HUES64 (cell line): ENCODE data around the gene NR6A1.
A peak's percentile ranks its signal among the peaks of the same experiment; 100 is the strongest.

Experiments
- H3K27ac ChIP-seq: 2 replicates; pipeline ENCODE4 v1.7.0; 2013; ENCODE audit warnings: low read depth, low read length, inconsistent platforms
- H3K27me3 ChIP-seq: 2 replicates; pipeline ENCODE4 v1.6.1; 2013; ENCODE audit warnings: mild to moderate bottlenecking, low read length; ENCODE audit not compliant: insufficient read depth
- H3K36me3 ChIP-seq: 2 replicates; pipeline ENCODE4 v1.6.1; 2013; ENCODE audit warnings: mild to moderate bottlenecking, low read length; ENCODE audit not compliant: insufficient read depth
- H3K4me1 ChIP-seq: 2 replicates; pipeline ENCODE4 v1.6.1; 2013; ENCODE audit warnings: mild to moderate bottlenecking, low read length, moderate library complexity; ENCODE audit not compliant: insufficient read depth
- H3K4me3 ChIP-seq: 2 replicates; pipeline ENCODE4 v1.5.1; 2013; ENCODE audit warnings: mild to moderate bottlenecking, low read length, moderate library complexity
- H3K9ac ChIP-seq: 2 replicates; pipeline ENCODE4 v1.6.1; 2013; ENCODE audit warnings: mild to moderate bottlenecking, low read depth, low read length
- H3K9me3 ChIP-seq: 2 replicates; pipeline ENCODE4 v1.6.1; 2013; ENCODE audit warnings: low read depth, low read length; ENCODE audit not compliant: insufficient read depth
- WGBS: fragments of 150-250, 120-280 bp; methylation state at CpG from one replicate; pipeline ENCODE4 v1.1.7; 2013; ENCODE audit warnings: missing lambda C conversion rate; 5-methylcytosine and 5-hydroxymethylcytosine counted together

NR6A1 gene

GRCh38 chr9:124696101-124696500 is 75.0 kb downstream of the NR6A1 start:
- no peak overlapping the region for H3K4me3 ChIP-seq
- no peaks in the 10 kb centered on the region; the same call in 1 of the 2 replicates for H3K36me3 ChIP-seq
- no peak overlapping the region for H3K9ac ChIP-seq
- no peaks in the 10 kb centered on the region for H3K9me3 ChIP-seq
- H3K27me3 ChIP-seq, result no peaks in the 10 kb centered on the region
- 31% methylated on average over 2 of the region's 3 CpGs for whole genome bisulfite sequencing
- H3K27ac ChIP-seq, result peak overlapping the region; percentile 42
- peaks cover 63% of the 10 kb centered on the region for H3K4me1 ChIP-seq

- Histone ChIP-seq H3K4me1 (peaks cover 63% of the 10 kb centered on the region), H3K9ac (no peak overlapping the region), H3K4me3 (no peak overlapping the region), H3K9me3 (no peaks in the 10 kb centered on the region), H3K27ac (peak overlapping the region; percentile 42), H3K27me3 (no peaks in the 10 kb centered on the region), H3K36me3 (no peaks in the 10 kb centered on the region; the same call in 1 of the 2 replicates)
- 74% methylated on average over 14 of the region's 16 CpGs for WGBS
Observed at GRCh38 chr9:124695280-124695890, 75.7 kb downstream of the NR6A1 start.

GRCh38 chr9:124694414-124695279 is 76.5 kb downstream of the NR6A1 start:
- H3K4me1 ChIP-seq, result peaks cover 63% of the 10 kb centered on the region
- H3K9me3 ChIP-seq, result no peaks in the 10 kb centered on the region
- 0 out of 2 replicates have a peak overlapping the region, but pooled peaks have one; percentile 16 for H3K27ac ChIP-seq
- H3K27me3 ChIP-seq, result no peaks in the 10 kb centered on the region
- WGBS, result 62% methylated on average over 3 of the region's 3 CpGs
- H3K4me3 ChIP-seq, result no peak overlapping the region
- no peaks in the 10 kb centered on the region; the same call in 1 of the 2 replicates for H3K36me3 ChIP-seq
- no peak overlapping the region for H3K9ac ChIP-seq

GRCh38 chr9:124693403-124693802 is 77.7 kb downstream of the NR6A1 start:
- H3K27ac ChIP-seq, result no peak overlapping the region
- WGBS, result 72% methylated on average over 3 of the region's 3 CpGs
- H3K9me3 ChIP-seq, result no peaks in the 10 kb centered on the region
- no peaks in the 10 kb centered on the region for H3K27me3 ChIP-seq
- H3K9ac ChIP-seq, result no peak overlapping the region
- H3K4me3 ChIP-seq, result no peak overlapping the region
- peaks cover 4% of the 10 kb centered on the region; the same call in 1 of the 2 replicates for H3K36me3 ChIP-seq
- peaks cover 55% of the 10 kb centered on the region for H3K4me1 ChIP-seq

- 95% methylated on average over 5 of the region's 6 CpGs for WGBS
- Histone ChIP-seq H3K27me3 (no peaks in the 10 kb centered on the region), H3K27ac (no peak overlapping the region), H3K9me3 (no peaks in the 10 kb centered on the region), H3K4me3 (no peak overlapping the region), H3K9ac (no peak overlapping the region), H3K36me3 (peaks cover 18% of the 10 kb centered on the region), H3K4me1 (peaks cover 8% of the 10 kb centered on the region)
Observed at GRCh38 chr9:124688238-124688904, 82.7 kb downstream of the NR6A1 start.

- Histone ChIP-seq H3K27ac (no peak overlapping the region), H3K9ac (no peak overlapping the region), H3K27me3 (no peaks in the 10 kb centered on the region), H3K9me3 (no peaks in the 10 kb centered on the region), H3K4me3 (no peak overlapping the region), H3K4me1 (no peaks in the 10 kb centered on the region), H3K36me3 (peaks cover 18% of the 10 kb centered on the region)
- 95% methylated on average over 2 of the region's 2 CpGs for WGBS
Observed at GRCh38 chr9:124686918-124687317, 84.2 kb downstream of the NR6A1 start.

- Histone ChIP-seq H3K27me3 (no peaks in the 10 kb centered on the region), H3K27ac (no peak overlapping the region), H3K9ac (no peak overlapping the region), H3K4me3 (no peak overlapping the region), H3K9me3 (no peaks in the 10 kb centered on the region), H3K36me3 (peaks cover 20% of the 10 kb centered on the region), H3K4me1 (no peaks in the 10 kb centered on the region)
- WGBS, result 92% methylated on average over 5 of the region's 5 CpGs
Observed at GRCh38 chr9:124685217-124685616, 85.9 kb downstream of the NR6A1 start.

GRCh38 chr9:124684169-124684568 is 86.9 kb downstream of the NR6A1 start:
- no peak overlapping the region for H3K9ac ChIP-seq
- no peaks in the 10 kb centered on the region for H3K9me3 ChIP-seq
- no peaks in the 10 kb centered on the region for H3K27me3 ChIP-seq
- H3K27ac ChIP-seq, result no peak overlapping the region
- H3K4me1 ChIP-seq, result no peaks in the 10 kb centered on the region
- WGBS, result 97% methylated on average over 1 of the region's 1 CpG
- no peak overlapping the region for H3K4me3 ChIP-seq
- peaks cover 23% of the 10 kb centered on the region for H3K36me3 ChIP-seq

GRCh38 chr9:124683043-124683442 is 88.1 kb downstream of the NR6A1 start:
- WGBS, result 90% methylated on average over 3 of the region's 3 CpGs
- H3K27ac ChIP-seq, result no peak overlapping the region
- H3K4me1 ChIP-seq, result peaks cover 6% of the 10 kb centered on the region; the same call in 1 of the 2 replicates
- no peak overlapping the region for H3K9ac ChIP-seq
- H3K36me3 ChIP-seq, result peaks cover 17% of the 10 kb centered on the region
- H3K9me3 ChIP-seq, result no peaks in the 10 kb centered on the region
- H3K4me3 ChIP-seq, result no peak overlapping the region
- no peaks in the 10 kb centered on the region for H3K27me3 ChIP-seq

- H3K27me3 ChIP-seq, result no peaks in the 10 kb centered on the region
- peaks cover 17% of the 10 kb centered on the region for H3K36me3 ChIP-seq
- no peaks in the 10 kb centered on the region for H3K9me3 ChIP-seq
- peaks cover 9% of the 10 kb centered on the region; the same call in 1 of the 2 replicates for H3K4me1 ChIP-seq
- no peak overlapping the region for H3K4me3 ChIP-seq
- 92% methylated on average over 1 of the region's 1 CpG for WGBS
- no peak overlapping the region for H3K9ac ChIP-seq
- no peak overlapping the region for H3K27ac ChIP-seq
Observed at GRCh38 chr9:124680714-124681390, 90.3 kb downstream of the NR6A1 start.
